ENCODE results near the gene PDILT.

DNA sequence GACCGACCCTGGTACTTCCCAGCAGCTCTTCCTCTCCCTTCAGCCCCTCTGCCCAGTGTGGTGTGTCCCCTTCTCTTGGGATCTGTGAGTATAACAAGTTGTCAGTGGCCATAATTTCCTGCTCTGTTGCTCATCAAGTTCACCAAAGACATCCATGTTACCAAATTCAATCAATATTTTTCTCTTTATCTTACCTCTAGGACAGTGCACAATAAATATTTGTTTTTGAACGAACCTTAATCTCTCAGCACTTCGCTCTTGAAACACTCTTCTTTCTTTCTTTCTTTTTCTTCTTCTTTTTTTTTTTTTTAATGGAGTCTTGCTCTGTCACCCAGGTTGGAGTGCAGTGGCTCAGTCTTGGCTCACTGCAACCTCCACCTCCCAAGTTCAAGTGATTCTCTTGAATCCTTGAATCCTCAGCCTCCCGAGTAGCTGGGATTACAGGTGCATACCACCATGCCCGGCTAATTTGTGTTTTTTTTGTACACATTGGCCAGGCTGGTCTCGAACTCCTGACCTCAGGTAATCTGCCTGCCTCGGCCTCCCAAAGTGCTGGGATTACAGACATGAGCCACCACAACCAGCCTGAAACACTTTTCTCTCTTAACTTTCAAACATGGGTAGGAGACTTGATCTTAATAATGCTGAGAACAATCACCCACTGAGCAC, 49.3 kb downstream of the PDILT start:
- TF ChIP-seq POLR2A (IDR thresholded peaks at IDR 0.05): no peak
- TF ChIP-seq, protein P1, sequence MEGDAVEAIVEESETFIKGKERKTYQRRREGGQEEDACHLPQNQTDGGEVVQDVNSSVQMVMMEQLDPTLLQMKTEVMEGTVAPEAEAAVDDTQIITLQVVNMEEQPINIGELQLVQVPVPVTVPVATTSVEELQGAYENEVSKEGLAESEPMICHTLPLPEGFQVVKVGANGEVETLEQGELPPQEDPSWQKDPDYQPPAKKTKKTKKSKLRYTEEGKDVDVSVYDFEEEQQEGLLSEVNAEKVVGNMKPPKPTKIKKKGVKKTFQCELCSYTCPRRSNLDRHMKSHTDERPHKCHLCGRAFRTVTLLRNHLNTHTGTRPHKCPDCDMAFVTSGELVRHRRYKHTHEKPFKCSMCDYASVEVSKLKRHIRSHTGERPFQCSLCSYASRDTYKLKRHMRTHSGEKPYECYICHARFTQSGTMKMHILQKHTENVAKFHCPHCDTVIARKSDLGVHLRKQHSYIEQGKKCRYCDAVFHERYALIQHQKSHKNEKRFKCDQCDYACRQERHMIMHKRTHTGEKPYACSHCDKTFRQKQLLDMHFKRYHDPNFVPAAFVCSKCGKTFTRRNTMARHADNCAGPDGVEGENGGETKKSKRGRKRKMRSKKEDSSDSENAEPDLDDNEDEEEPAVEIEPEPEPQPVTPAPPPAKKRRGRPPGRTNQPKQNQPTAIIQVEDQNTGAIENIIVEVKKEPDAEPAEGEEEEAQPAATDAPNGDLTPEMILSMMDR (IDR thresholded peaks at IDR 0.05): no peak

Data from lower leg skin (tissue), 3 donors.